Memory B cell (primary cell): ENCODE results near the gene TSPAN15.
"Not testable (repeated sequence)": the region's sequence is repeated elsewhere in the genome, so short reads cannot be mapped to it uniquely, and the experiment has no call there.

Experiments used
- ATAC-seq: fragments of 150-1000 bp; cut with Tn5 transposase; 2 replicates; pipeline ENCODE4 v1.10.0; 2021; ENCODE audit warnings: low read depth, mild to moderate bottlenecking, moderate library complexity
- DNase-seq, 2 donors: peaks; one replicate each; pipeline ENCODE4 v3.0.0; 2022; ENCODE audit warnings: low spot score in 2 of 2
- H3K27ac Mint-ChIP-seq: one replicate; pipeline ENCODE4 v1.8.0; 2022; ENCODE audit warnings: mild to moderate bottlenecking, moderate library complexity, mixed read lengths
- H3K27me3 Mint-ChIP-seq: one replicate; pipeline ENCODE4 v1.8.0; 2022; ENCODE audit warnings: mixed read lengths
- H3K36me3 Mint-ChIP-seq: one replicate; pipeline ENCODE4 v1.8.0; 2022; ENCODE audit warnings: mild to moderate bottlenecking, mixed read lengths
- H3K4me1 Mint-ChIP-seq: one replicate; pipeline ENCODE4 v1.8.0; 2022; ENCODE audit warnings: mixed read lengths
- H3K4me3 Mint-ChIP-seq: one replicate; pipeline ENCODE4 v1.8.0; 2022; ENCODE audit warnings: mild to moderate bottlenecking, moderate library complexity, mixed read lengths
- H3K9me3 Mint-ChIP-seq: one replicate; pipeline ENCODE4 v1.8.0; 2022; ENCODE audit warnings: mixed read lengths

The TSPAN15 gene

GRCh38 chr10:69446229-69446628, 5.0 kb upstream of the TSPAN15 start:
- ATAC-seq, result no peak
- Mint-ChIP-seq H3K9me3 (peaks cover 2% of the 10 kb centered on the region), H3K4me3 (no peak overlapping the region), H3K4me1 (peaks cover 3% of the 10 kb centered on the region), H3K27me3 (peaks cover 15% of the 10 kb centered on the region), H3K36me3 (no peaks in the 10 kb centered on the region), H3K27ac (no peak overlapping the region)
- DNase-seq, result no peak

- peaks cover 2% of the 10 kb centered on the region for H3K9me3 Mint-ChIP-seq
- H3K27ac Mint-ChIP-seq, result no peak overlapping the region
- no peaks in the 10 kb centered on the region for H3K36me3 Mint-ChIP-seq
- H3K4me3 Mint-ChIP-seq, result no peak overlapping the region
- H3K27me3 Mint-ChIP-seq, result peaks cover 15% of the 10 kb centered on the region
- peaks cover 3% of the 10 kb centered on the region for H3K4me1 Mint-ChIP-seq
- DNase-seq (no peak), ATAC-seq (no peak)
These were observed 4.6 kb upstream of the TSPAN15 start for GRCh38 chr10:69446650-69447151.

- no peak for DNase-seq
- H3K4me3 Mint-ChIP-seq, result no peak overlapping the region
- H3K27ac Mint-ChIP-seq, result no peak overlapping the region
- H3K4me1 Mint-ChIP-seq, result peaks cover 9% of the 10 kb centered on the region
- H3K27me3 Mint-ChIP-seq, result peaks cover 21% of the 10 kb centered on the region
- peak; percentile 54 for ATAC-seq
- H3K9me3 Mint-ChIP-seq, result peaks cover 2% of the 10 kb centered on the region
- H3K36me3 Mint-ChIP-seq, result no peaks in the 10 kb centered on the region
These were observed 1.4 kb upstream of the TSPAN15 start for GRCh38 chr10:69449841-69450240.

GRCh38 chr10:69450395-69450794, 870 bp upstream of the TSPAN15 start:
- not testable (repeated sequence) for ATAC-seq, H3K4me1 Mint-ChIP-seq, H3K4me3 Mint-ChIP-seq, H3K9me3 Mint-ChIP-seq, DNase-seq, H3K27ac Mint-ChIP-seq, H3K36me3 Mint-ChIP-seq
- peaks cover 20% of the 10 kb centered on the region for H3K27me3 Mint-ChIP-seq

GRCh38 chr10:69451784-69452251, 553 bp downstream of the TSPAN15 start:
- H3K27ac Mint-ChIP-seq, result no peak overlapping the region
- peaks cover 9% of the 10 kb centered on the region for H3K4me1 Mint-ChIP-seq
- peak overlapping the region; percentile 86 for H3K4me3 Mint-ChIP-seq
- peaks cover 19% of the 10 kb centered on the region for H3K27me3 Mint-ChIP-seq
- peak; percentile 21 for ATAC-seq
- no peaks in the 10 kb centered on the region for H3K9me3 Mint-ChIP-seq
- H3K36me3 Mint-ChIP-seq, result no peaks in the 10 kb centered on the region
- no peak for DNase-seq

- Mint-ChIP-seq H3K27ac (no peak overlapping the region), H3K27me3 (peaks cover 23% of the 10 kb centered on the region), H3K4me1 (peaks cover 9% of the 10 kb centered on the region), H3K4me3 (peak overlapping the region; percentile 30), H3K36me3 (no peaks in the 10 kb centered on the region), H3K9me3 (no peaks in the 10 kb centered on the region)
- DNase-seq, result no peak
- ATAC-seq, result no peak
These were observed 1.6 kb downstream of the TSPAN15 start for GRCh38 chr10:69452676-69453415.

- H3K27me3 Mint-ChIP-seq, result peaks cover 23% of the 10 kb centered on the region
- DNase-seq, result no peak
- H3K27ac Mint-ChIP-seq, result no peak overlapping the region
- H3K9me3 Mint-ChIP-seq, result no peaks in the 10 kb centered on the region
- no peak for ATAC-seq
- no peak overlapping the region for H3K4me3 Mint-ChIP-seq
- no peaks in the 10 kb centered on the region for H3K36me3 Mint-ChIP-seq
- H3K4me1 Mint-ChIP-seq, result peaks cover 9% of the 10 kb centered on the region
These were observed 2.5 kb downstream of the TSPAN15 start for GRCh38 chr10:69453795-69454194.

GRCh38 chr10:69455006-69455763, 3.9 kb downstream of the TSPAN15 start:
- no peak overlapping the region for H3K4me3 Mint-ChIP-seq
- H3K27me3 Mint-ChIP-seq, result peaks cover 21% of the 10 kb centered on the region
- H3K9me3 Mint-ChIP-seq, result no peaks in the 10 kb centered on the region
- DNase-seq (no peak), ATAC-seq (no peak)
- no peak overlapping the region for H3K27ac Mint-ChIP-seq
- H3K4me1 Mint-ChIP-seq, result peaks cover 9% of the 10 kb centered on the region
- H3K36me3 Mint-ChIP-seq, result no peaks in the 10 kb centered on the region

GRCh38 chr10:69456880-69457693, 5.8 kb downstream of the TSPAN15 start:
- no peak overlapping the region for H3K4me3 Mint-ChIP-seq
- no peaks in the 10 kb centered on the region for H3K9me3 Mint-ChIP-seq
- H3K36me3 Mint-ChIP-seq, result no peaks in the 10 kb centered on the region
- DNase-seq (no peak), ATAC-seq (no peak)
- no peak overlapping the region for H3K27ac Mint-ChIP-seq
- peaks cover 3% of the 10 kb centered on the region for H3K4me1 Mint-ChIP-seq
- peaks cover 17% of the 10 kb centered on the region for H3K27me3 Mint-ChIP-seq

GRCh38 chr10:69457771-69458237, 6.5 kb downstream of the TSPAN15 start:
- peaks cover 13% of the 10 kb centered on the region for H3K27me3 Mint-ChIP-seq
- no peaks in the 10 kb centered on the region for H3K36me3 Mint-ChIP-seq
- no peaks in the 10 kb centered on the region for H3K4me1 Mint-ChIP-seq
- H3K27ac Mint-ChIP-seq, result no peak overlapping the region
- DNase-seq (no peak), ATAC-seq (no peak)
- H3K4me3 Mint-ChIP-seq, result no peak overlapping the region
- H3K9me3 Mint-ChIP-seq, result no peaks in the 10 kb centered on the region

GRCh38 chr10:69458430-69459100, 7.3 kb downstream of the TSPAN15 start:
- Mint-ChIP-seq H3K9me3 (no peaks in the 10 kb centered on the region), H3K27me3 (peaks cover 9% of the 10 kb centered on the region), H3K4me3 (no peak overlapping the region), H3K4me1 (no peaks in the 10 kb centered on the region), H3K36me3 (no peaks in the 10 kb centered on the region), H3K27ac (no peak overlapping the region)
- no peak for ATAC-seq
- no peak for DNase-seq

- no peaks in the 10 kb centered on the region for H3K9me3 Mint-ChIP-seq
- no peak overlapping the region for H3K27ac Mint-ChIP-seq
- DNase-seq (no peak), ATAC-seq (no peak)
- H3K4me3 Mint-ChIP-seq, result no peak overlapping the region
- H3K4me1 Mint-ChIP-seq, result no peaks in the 10 kb centered on the region
- no peaks in the 10 kb centered on the region for H3K36me3 Mint-ChIP-seq
- peaks cover 9% of the 10 kb centered on the region for H3K27me3 Mint-ChIP-seq
These were observed 8.0 kb downstream of the TSPAN15 start for GRCh38 chr10:69459101-69459790.
